ENCODE measurements around the gene ZACN.

The ZACN gene

GRCh38 chr17:76088868-76089576 is 10.0 kb downstream of the ZACN start:
- H3K4me3 ChIP-seq (replicated peaks; ENCODE audit: low read depth, low read length), result no peak overlapping the region
- no peak for DNase-seq (ENCODE audit: extremely low read depth, low read depth)
- TF ChIP-seq CTCF (IDR thresholded peaks at IDR 0.05; ENCODE audit: low read depth, low read length, missing control alignments), result no peak

GRCh38 chr17:76089680-76090516 is 10.9 kb downstream of the ZACN start:
- no peak for TF ChIP-seq CTCF (IDR thresholded peaks at IDR 0.05; ENCODE audit: low read depth, low read length, missing control alignments)
- no peak for DNase-seq (ENCODE audit: extremely low read depth, low read depth)
- no peak overlapping the region for H3K4me3 ChIP-seq (replicated peaks; ENCODE audit: low read depth, low read length)

GRCh38 chr17:76090517-76091129 is 11.6 kb downstream of the ZACN start:
- no peak for DNase-seq (ENCODE audit: extremely low read depth, low read depth)

GRCh38 chr17:76091526-76092286 is 12.7 kb downstream of the ZACN start:
- H3K4me3 ChIP-seq (replicated peaks; ENCODE audit: low read depth, low read length), result no peak overlapping the region
- DNase-seq (ENCODE audit: extremely low read depth, low read depth), result no peak
- TF ChIP-seq CTCF (IDR thresholded peaks at IDR 0.05; ENCODE audit: low read depth, low read length, missing control alignments), result no peak

More at GRCh38 chr17:76090517-76091129, 11.6 kb downstream of the ZACN start:
- H3K4me3 ChIP-seq (replicated peaks; ENCODE audit: low read depth, low read length), result no peak overlapping the region
- no peak for TF ChIP-seq CTCF (IDR thresholded peaks at IDR 0.05; ENCODE audit: low read depth, low read length, missing control alignments)

- H3K4me3 ChIP-seq (replicated peaks; ENCODE audit: low read depth, low read length), result no peak overlapping the region
Observed at GRCh38 chr17:76092526-76093413, 13.8 kb downstream of the ZACN start.

More at GRCh38 chr17:76092526-76093413, 13.8 kb downstream of the ZACN start:
- no peak for DNase-seq (ENCODE audit: extremely low read depth, low read depth)
- TF ChIP-seq CTCF (IDR thresholded peaks at IDR 0.05; ENCODE audit: low read depth, low read length, missing control alignments), result no peak

Data from HFF-Myc (cell line).